NCI-H2196 (cell line): ENCODE data around the gene EYA4.
A peak's percentile ranks its signal among the peaks of the same experiment; 100 is the strongest.

Source experiments
- DNase-seq: peaks from one replicate; lab custom pipeline; 2025; ENCODE audit not compliant: unreplicated experiment; lab: John Stamatoyannopoulos, UW

The EYA4 gene

DNA sequence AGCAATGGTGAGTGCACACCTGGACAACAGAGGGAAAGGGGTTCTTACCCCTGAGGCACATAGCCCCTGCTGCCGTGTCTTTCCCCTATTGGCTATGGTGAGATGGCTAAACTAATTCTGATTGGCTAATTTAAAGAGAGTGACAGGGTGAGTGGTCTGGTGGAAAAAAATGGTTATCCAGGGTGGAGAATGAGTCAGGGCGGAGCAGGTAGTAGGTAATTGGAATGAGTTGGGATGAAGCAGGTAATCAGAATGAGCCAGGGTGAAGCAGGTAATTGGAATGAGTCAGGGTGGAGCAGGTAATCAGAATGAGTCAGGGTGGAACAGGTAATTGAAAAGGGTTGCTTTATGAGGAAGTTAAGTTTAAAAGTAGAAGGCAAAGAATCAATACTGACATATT is 200.3 kb downstream of the EYA4 start:
- DNase-seq = no peak

DNA sequence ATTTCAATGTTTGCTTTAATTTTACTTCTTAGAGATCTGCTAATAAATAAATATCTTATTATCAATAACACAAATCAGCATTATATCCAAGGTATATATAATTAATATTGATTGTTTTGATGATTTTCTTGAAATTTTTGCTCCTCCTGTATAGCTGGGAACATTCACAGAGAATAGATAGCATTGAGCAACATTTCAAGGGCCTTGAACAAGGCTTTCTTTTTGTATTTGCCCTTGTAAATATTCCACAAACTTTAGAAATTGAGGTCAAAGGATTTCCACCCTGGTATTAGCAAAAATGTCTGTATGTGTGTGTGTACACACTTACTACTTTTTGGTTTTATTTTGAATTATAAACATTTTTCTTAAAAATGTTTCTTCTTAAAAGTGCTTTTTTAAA is 205.6 kb downstream of the EYA4 start:
- no peak for DNase-seq

DNA sequence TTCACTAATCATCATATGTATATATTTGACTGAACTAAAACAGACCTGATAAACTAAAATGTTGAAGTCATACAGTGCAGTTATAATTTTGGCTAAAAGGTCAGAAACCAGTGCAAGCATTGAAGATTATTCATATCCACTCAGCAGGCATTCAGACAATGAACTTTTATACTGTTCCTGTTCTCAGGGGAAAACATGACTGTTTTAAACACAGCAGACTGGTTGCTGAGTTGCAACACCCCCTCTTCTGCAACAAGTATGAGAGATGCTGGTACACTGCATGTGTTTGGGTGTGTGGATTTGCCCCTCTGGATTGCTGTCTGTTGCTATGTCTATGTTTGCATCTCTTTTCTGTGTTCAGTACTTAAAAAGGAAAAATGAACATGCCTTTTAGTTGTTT is 206.8 kb downstream of the EYA4 start:
- no peak for DNase-seq

DNA sequence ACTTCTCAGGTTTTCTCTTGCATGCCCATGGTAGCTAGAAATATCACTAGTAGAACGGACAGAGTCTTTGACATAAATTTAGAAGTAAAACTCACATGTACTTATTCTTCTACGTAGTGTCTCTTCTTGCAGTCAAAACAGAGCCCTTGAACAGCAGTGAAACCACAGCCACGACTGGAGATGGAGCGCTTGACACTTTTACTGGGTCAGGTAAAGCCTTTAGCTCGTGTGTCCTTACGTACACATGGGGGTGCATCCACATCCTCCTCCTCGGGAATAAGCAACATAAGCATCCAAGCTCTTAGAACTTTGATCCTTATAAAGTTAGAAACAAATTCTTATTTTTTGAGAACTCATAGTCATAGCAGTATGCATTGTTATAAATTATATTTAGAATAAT is 215.3 kb downstream of the EYA4 start:
- no peak for DNase-seq

DNA sequence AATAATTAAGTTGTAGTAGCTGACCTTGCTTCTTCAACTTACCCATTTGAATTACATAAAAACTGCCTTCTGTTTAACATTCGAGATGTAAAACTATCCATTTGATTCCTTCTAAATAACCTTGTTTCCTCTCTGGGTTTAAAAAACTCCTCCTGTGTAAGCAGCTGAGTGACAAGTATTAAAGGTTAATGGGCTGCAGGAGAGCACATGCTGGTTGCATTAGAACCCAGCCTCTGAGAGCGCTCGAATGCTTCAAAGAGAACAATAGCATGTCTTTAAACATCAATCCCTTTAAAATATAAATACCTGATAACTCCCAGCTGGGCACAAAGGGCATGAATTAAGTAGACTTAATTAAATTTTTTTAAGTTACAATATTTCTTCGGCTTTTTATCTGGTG is 215.8 kb downstream of the EYA4 start:
- DNase-seq = no peak

DNA sequence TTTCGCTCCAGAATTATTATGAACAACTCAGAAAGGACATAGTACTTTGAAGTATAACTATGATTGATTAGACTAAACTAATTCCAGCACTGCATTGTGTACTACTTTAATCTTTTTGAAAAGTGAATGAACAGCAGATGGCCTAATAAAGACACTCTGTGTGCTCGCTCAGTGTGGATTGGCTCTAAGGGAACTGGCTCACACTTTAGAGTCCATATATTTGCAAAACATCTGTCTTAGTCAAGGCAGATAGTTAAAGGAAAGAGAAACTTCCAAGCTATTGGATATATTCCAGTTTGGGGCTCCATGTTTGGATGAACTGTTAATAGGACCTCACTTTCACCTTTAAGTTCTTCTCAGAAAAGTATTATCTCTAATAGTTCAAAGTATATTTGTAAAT is 218.9 kb downstream of the EYA4 start:
- DNase-seq = no peak

DNA sequence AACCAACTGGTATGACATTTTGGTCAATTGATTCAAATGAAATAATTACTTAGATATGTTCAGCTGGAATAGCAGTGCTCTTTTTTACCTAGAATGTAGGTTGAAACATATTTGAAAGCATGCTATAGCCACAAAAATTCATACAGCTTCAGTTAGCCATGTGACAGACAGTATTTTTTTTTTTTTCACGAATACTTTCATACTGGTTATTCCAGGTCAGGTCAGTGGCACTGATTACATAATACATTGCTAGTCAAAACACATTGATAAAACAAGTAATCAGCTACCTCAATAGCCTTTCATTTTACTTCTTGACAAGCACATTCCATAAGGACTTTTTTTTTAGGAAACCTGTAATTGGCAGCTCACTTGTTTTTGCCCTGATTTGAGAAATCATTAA is 222.6 kb downstream of the EYA4 start:
- no peak for DNase-seq

DNA sequence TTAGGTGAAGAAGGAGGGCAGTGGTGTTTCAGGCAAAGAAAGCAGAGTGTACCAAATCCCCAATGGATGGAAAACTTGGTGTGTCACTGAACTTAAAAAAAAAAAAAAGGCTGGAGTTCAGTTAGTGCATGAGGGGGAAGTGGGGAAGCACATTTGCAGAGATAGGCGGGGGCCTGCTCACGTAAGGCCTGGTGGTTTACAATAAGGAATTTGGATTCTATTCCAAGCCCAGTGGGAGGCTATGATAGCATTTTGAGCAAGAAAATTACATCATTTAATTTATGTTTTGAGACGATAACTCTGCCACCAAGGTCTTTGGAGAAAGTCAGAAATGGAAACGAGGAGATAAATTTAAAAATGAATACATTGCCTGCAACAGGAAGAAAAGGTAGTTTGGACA is 225.5 kb downstream of the EYA4 start:
- no peak for DNase-seq

DNA sequence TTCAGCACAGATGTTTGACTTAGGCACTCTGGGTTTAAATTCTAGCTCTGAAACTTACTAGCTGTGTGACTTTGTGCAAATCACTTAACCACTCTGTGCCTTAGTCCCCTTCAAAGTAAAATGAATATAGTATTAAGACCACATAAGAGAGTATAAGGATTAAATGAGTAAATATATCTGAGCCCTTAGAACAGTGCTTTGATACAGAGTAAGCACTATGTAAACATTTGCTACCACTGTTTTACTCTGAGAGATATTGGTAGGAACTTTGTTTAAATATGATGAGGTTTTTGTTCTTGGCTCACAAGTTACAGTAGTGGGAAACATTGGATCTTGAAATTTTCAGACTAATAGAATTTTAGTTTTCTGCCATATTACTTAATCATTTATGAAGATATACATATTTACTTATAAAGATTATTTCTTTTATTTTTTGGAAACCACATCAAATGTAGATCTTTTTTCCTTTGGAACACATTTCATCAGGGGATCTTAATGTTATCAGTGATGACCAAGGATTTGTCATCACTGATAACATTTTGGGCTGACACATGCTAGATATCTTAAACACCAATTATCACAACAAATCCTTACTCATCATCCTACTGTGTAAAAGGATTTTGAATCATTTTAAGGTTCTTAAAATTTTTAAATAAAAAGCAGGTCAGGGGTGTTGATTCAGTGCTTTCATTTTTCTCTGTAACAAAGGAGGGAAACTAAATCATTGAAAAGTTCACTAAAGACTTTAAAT is 226.2 kb downstream of the EYA4 start:
- DNase-seq = no peak

DNA sequence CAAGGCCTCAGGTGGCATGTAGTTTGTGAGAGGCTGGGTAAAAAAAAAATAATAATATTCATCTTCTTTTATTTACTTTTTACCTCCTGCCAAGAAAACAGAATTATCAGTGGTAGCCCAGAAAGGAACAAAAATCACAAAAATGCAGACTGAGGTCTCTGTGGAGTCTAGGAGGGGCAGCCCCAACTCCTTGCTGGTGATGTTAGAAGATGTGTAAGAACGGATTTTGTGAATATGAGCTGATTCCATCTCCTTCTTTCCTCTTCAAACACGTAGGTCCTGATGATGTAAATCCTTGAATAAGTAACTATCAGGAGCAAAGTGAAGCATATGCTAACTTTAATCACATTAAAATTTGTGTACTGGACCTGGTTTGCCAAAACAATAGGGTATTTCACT is 226.8 kb downstream of the EYA4 start:
- DNase-seq = no peak

DNA sequence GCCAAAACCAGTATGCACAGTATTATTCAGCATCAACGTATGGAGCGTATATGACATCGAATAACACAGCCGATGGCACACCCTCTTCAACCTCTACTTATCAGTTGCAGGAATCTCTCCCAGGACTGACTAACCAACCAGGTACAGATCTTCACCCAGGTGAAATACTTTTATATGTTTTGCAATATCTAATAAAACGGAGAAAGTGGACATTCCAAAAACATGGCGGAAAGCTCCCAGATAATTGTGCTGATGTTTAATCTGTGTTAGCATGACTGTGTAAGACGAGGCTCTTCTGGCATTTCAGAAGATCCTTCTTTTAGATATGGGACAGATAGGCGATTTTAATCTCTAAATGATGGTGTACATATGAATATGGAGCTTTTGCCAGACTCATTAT is 227.4 kb downstream of the EYA4 start:
- DNase-seq = no peak

DNA sequence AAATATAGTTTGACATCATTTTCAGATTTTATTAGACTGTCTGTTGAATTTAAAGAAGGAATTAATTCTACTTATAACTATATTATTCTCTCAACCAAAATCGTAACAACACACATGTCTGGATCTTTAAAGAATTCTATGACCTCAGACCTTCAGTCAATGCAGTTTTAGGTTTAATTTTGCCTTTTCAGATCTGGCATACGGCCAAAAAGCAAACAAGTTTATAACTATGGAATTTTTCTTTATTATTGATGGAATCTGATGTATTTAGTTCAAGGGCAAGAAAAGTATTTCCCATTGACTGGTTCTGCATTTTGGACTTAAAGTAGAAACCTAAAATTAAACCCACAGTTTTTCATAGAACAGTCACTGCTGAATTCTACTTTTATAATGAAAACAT is 233.4 kb downstream of the EYA4 start:
- no peak for DNase-seq

DNA sequence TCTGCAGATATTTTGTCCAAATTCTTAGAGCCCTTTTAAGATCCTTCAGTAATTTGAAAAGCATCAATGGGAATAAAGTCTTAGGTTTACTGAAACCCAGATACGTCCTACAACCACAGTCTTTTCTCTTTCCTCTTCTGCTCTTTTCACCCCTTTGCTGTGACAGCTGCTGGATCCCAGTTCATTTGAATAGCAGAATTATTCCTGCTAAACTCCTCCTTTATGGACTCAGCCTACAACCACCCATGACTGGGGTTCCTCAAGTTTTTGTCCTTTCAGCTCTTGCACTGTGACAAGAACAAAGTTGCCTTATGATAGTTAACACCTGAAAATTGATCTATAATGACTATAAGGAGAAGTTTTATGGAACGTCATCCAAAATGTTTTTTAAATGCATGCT is 237.5 kb downstream of the EYA4 start:
- no peak for DNase-seq

DNA sequence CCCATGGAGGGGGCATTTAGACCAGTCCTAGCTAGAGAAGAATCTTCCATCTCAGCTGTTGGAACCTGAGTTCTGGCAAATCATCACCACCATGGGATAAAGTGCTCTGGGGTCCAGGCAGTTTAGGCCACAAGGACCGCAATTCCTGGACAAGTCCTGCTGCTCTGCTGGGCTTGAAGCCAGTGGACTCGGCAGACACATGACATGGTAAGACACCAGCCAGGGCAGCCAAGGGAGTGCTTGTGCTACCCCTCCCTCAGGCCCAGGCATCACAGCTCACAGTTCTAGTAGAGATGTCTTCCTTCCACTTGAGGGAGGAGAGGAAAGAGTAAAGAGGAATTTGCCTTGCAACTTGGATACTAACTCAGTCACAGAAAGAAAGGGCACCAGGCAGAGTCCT is 246.0 kb downstream of the EYA4 start:
- DNase-seq = no peak

DNA sequence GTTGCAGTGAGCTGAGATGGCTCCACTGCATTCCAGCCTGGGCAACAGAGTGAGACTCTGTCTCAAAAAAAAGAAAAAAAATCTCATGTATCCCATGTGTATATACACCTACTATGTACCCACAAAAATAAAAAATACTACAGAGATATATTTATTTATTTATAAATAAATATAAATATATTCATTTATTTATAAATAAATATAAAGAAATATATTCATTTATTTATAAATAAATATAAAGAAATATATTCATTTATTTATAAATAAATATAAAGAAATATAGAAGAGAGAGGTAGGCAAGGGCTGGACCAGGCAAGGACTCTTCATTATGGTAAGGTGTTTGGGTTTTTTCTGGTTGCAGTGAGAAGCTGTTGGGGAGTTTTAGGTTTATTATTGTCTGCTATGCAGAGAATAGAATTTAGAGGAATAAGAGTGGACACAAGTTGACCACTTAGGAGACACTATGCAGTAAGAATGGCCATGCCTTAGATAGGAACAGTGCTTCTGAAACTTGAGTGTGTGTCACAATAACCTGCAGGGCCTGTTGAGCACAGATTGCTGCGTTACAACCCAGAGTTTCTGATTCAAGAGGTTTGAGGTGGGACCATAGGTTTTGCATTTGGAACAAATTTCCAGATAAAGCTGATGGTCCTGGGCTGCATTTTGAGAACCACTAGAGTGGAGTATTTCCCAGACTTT is 254.2 kb downstream of the EYA4 start:
- DNase-seq = no peak

DNA sequence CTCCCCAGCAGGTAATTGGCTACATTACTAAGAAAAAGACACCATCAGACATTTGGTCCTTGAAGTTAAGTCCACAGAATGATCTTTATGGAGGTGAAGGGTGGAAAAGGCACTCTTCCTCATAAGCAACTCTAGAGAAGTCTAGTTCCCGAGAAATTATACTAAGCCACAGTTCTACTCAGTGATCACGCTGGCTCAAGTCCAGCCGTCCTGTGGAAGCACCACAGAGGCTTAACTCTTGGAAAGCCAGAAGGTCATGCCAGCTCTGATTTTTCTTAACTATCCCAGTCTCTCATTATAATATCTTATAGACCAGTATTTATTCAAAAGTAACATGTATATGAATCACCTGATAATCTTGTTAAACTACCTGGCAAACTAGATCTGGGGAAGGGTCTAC is 258.5 kb downstream of the EYA4 start:
- DNase-seq = no peak

DNA sequence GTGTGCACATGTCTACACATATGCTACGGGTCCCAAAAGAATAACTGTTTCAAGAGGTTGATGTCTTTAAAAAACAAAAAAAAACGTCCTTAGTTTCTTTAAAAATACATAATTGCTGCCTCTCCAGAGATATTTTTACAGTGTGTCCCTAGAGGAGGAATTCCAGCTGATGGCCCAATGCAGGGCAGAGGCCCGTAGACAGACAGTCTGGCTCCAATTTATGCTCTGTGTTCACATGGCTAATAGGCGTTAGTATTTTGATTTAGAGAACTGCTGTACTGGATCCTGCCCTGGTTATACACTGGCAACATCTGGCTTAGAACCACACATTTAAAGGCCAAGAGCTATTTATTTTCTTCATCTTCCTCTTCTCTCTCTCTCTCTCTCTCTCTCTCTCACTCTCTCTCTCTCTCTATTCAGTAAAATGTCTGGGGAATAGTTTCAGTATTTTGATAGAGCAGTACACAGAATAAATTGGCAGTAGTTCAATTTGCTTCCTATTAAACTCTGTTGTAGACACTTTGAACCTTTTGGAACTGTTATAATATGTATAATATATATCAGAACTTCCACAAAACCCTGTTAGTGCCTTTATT is 260.6 kb downstream of the EYA4 start:
- peak; percentile 33 for DNase-seq

DNA sequence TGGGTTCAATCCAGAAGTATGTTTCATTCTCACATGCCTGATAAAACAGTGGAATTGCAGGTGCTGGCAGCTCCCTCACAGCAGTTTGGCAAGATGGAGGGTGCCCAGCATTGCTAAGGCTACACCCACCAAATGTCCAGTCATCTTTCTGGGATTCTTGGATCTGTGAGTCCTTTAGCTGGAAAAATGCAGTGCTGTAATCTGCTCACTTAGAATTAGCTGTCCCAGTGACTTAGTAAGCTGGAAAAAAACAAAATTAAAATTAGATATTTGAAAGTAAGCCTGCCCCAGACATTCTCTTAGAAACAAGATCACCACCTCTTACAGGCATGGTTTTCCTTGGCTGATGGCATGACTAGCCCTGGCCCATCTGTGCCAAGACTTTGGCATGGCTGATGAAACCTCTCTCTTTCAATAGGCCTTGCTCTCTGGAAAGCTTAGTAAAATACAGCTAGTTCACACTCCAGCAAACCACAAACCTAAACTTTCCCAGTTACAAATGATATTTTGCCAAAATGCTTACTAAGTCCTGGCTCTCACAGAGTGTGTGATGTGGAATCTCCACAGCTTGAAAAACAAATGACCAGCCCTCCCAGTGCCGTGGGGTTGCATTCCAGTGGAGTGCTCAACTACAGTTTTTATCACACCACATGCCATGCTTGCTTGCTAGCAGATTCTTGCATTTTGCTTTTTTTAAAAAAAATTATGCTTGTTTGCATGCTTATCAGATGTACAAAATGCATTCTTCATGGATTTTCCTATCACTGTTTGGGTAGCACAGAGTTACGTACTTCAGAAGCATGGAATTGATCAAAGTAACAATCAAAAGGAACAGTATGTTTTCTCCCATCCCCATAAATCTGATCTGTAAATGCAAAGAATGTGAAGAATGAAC is 261.5 kb downstream of the EYA4 start:
- DNase-seq = peak; percentile 22

DNA sequence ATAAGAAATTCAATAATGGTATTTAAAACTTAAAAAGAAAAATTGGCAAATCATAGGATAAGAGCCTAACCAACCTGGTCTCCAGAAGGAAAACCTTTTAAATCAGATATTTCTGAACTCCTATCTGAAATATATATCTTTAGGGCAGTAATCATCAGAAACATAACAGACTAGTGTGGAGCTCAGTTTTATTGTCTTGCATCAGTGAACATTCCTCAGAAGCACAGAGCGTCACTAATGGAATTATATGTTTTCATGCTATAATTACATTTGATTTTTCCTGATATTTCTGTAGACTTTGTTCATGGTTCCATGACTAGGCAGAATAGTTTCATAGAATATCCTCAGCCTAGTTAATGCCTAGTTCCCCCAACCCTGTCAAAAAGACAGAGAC is 262.2 kb downstream of the EYA4 start:
- no peak for DNase-seq

DNA sequence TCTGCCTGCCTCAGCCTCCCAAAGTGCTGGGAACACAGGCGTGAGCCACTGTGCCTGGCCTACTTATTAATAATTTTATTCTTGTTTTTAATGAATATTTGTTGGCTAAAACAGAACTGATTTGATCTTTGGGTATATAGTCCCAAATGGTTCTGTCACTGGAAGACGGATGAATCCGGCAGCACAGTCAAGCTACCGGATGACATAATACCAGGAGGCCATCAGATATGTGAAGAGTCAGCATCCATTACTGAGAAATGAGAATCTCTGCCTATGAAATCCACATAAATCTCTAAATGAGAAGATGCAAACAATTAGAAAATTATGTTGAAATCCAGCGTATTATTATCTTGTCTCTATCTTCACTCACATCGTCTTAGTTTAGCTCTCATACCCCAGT is 263.0 kb downstream of the EYA4 start:
- no peak for DNase-seq

DNA sequence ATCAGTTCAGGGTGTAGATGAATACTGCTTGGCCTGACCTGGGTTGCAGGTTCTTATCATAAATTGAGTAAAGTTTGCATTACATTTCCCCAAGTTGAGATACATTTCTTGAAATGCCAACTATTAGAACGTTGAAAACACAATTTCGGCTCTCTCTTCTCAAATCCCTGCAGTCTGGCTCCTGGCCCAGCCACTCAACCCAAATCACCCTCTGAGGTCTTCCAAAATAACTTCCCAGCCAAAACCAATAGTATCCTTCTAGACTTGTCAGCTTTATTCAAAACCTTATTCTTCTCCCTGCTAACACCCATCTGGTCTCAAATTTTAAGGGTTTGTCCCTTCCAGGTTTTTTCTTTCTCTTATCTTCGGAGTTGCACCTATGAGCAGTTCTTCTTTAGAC is 263.6 kb downstream of the EYA4 start:
- DNase-seq = no peak

DNA sequence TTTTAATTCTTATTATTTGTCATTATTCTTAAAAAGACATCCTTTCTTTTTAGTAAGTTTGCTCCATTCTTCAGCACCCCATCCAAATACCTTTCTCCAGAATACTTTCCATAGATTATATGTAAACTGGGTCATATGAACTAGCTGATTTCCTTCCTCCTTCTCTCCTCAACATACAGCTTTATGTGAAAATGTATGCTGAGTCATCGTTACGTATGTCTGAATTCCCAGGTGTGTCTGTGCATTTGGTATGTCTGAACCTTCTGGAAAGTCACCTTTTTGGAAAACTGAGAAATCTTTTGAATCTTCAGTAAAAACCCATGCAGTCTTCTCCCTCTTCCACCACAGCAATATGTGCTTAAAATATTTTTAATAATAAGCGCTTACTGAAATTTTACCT is 264.5 kb downstream of the EYA4 start:
- no peak for DNase-seq
